ENCODE measurements around the gene SALL2.

The SALL2 gene

DNA sequence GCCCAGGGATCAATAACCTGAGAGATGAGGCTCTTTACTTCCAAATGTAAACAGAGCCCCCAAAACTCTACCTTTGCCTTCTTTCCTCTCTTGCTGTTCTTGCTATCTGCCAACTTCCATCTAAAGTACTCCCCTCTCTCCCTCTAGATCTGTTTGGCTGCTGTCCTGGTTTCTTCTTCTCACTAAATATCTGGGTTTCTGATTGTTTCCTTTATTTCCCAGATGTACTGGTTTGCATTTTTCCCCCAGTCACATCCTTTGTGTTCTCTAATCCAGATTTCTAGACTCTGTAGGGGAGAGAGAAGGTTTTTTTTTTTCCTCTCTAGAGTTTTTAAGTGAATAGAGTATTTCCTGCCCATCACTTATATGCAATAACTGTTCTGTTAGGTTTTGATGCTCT lies 7.1 kb upstream of the SALL2 start:
- peaks cover 26% of the 10 kb centered on the region for H3K27me3 ChIP-seq (ENCODE audit: insufficient read depth, poor library complexity, severe bottlenecking)
- TF ChIP-seq, protein P1, sequence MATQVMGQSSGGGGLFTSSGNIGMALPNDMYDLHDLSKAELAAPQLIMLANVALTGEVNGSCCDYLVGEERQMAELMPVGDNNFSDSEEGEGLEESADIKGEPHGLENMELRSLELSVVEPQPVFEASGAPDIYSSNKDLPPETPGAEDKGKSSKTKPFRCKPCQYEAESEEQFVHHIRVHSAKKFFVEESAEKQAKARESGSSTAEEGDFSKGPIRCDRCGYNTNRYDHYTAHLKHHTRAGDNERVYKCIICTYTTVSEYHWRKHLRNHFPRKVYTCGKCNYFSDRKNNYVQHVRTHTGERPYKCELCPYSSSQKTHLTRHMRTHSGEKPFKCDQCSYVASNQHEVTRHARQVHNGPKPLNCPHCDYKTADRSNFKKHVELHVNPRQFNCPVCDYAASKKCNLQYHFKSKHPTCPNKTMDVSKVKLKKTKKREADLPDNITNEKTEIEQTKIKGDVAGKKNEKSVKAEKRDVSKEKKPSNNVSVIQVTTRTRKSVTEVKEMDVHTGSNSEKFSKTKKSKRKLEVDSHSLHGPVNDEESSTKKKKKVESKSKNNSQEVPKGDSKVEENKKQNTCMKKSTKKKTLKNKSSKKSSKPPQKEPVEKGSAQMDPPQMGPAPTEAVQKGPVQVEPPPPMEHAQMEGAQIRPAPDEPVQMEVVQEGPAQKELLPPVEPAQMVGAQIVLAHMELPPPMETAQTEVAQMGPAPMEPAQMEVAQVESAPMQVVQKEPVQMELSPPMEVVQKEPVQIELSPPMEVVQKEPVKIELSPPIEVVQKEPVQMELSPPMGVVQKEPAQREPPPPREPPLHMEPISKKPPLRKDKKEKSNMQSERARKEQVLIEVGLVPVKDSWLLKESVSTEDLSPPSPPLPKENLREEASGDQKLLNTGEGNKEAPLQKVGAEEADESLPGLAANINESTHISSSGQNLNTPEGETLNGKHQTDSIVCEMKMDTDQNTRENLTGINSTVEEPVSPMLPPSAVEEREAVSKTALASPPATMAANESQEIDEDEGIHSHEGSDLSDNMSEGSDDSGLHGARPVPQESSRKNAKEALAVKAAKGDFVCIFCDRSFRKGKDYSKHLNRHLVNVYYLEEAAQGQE (IDR thresholded peaks at IDR 0.05; ENCODE audit: insufficient replicate concordance, low read depth) = no peak
- TF ChIP-seq SPI1 (IDR thresholded peaks at IDR 0.05; ENCODE audit: borderline replicate concordance, low read depth) (no peak), POLR2AphosphoS5 (IDR thresholded peaks at IDR 0.05; ENCODE audit: low read depth) (no peak), GABPA (IDR thresholded peaks at IDR 0.05; ENCODE audit: low read depth) (no peak)
- TF ChIP-seq, protein P2, sequence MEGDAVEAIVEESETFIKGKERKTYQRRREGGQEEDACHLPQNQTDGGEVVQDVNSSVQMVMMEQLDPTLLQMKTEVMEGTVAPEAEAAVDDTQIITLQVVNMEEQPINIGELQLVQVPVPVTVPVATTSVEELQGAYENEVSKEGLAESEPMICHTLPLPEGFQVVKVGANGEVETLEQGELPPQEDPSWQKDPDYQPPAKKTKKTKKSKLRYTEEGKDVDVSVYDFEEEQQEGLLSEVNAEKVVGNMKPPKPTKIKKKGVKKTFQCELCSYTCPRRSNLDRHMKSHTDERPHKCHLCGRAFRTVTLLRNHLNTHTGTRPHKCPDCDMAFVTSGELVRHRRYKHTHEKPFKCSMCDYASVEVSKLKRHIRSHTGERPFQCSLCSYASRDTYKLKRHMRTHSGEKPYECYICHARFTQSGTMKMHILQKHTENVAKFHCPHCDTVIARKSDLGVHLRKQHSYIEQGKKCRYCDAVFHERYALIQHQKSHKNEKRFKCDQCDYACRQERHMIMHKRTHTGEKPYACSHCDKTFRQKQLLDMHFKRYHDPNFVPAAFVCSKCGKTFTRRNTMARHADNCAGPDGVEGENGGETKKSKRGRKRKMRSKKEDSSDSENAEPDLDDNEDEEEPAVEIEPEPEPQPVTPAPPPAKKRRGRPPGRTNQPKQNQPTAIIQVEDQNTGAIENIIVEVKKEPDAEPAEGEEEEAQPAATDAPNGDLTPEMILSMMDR (IDR thresholded peaks at IDR 0.05; ENCODE audit: insufficient read depth, low read length) = no peak
- no peak overlapping the region for H3K27ac ChIP-seq (replicated peaks)
- no peak overlapping the region for H3K4me3 ChIP-seq (replicated peaks; ENCODE audit: insufficient read depth, low read length)
- no peak for DNase-seq (ENCODE audit: low read depth in 1 of 2, low spot score in 1 of 2)

GRCh38 chr14:21529515-21529914 lies 3.4 kb upstream of the SALL2 start:
- no peak for TF ChIP-seq SPI1 (IDR thresholded peaks at IDR 0.05; ENCODE audit: borderline replicate concordance, low read depth)
- no peak for TF ChIP-seq POLR2AphosphoS5 (IDR thresholded peaks at IDR 0.05; ENCODE audit: low read depth)
- TF ChIP-seq, protein P2 (IDR thresholded peaks at IDR 0.05; ENCODE audit: insufficient read depth, low read length) = no peak
- H3K27ac ChIP-seq (replicated peaks) = no peak overlapping the region

GRCh38 chr14:21528381-21529348 lies 2.5 kb upstream of the SALL2 start:
- H3K27me3 ChIP-seq (ENCODE audit: insufficient read depth, poor library complexity, severe bottlenecking) = peaks cover 7% of the 10 kb centered on the region
- peak in 1 of 2 experiments; percentile 62 for DNase-seq (ENCODE audit: low read depth in 1 of 2, low spot score in 1 of 2)
- H3K27ac ChIP-seq (replicated peaks) = no peak overlapping the region
- TF ChIP-seq POLR2AphosphoS5 (IDR thresholded peaks at IDR 0.05; ENCODE audit: low read depth) = no peak
- no peak overlapping the region for H3K4me3 ChIP-seq (replicated peaks; ENCODE audit: insufficient read depth, low read length)

More at GRCh38 chr14:21529515-21529914, 3.4 kb upstream of the SALL2 start:
- no peak for DNase-seq (ENCODE audit: low read depth in 1 of 2, low spot score in 1 of 2)
- H3K4me3 ChIP-seq (replicated peaks; ENCODE audit: insufficient read depth, low read length) = no peak overlapping the region
- H3K27me3 ChIP-seq (ENCODE audit: insufficient read depth, poor library complexity, severe bottlenecking) = peaks cover 7% of the 10 kb centered on the region

DNA sequence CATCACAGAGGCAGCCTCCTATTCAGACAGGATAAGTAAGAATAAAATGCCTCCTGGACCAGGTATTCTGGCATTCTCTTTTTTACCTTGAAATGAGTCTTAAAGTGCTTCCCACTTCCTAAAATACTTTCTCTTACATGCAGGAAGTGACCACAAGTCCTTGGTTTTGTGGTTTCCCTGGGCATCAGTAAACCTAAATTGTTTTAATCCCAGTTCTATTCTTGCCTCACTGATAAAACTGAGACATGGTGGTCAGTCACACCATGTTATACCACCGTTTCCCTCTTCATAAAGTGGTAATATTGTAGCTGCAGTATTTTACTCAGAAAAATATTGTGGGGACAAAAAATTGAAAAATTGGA lies 1.2 kb upstream of the SALL2 start:
- Histone ChIP-seq H3K27ac (replicated peaks) (no peak overlapping the region), H3K4me3 (replicated peaks; ENCODE audit: insufficient read depth, low read length) (no peak overlapping the region), H3K27me3 (ENCODE audit: insufficient read depth, poor library complexity, severe bottlenecking) (peaks cover 11% of the 10 kb centered on the region)
- no peak for DNase-seq (ENCODE audit: low read depth in 1 of 2, low spot score in 1 of 2)
- peak; percentile 20; the same call in 1 of the 2 replicates for TF ChIP-seq SPI1 (IDR thresholded peaks at IDR 0.05; ENCODE audit: borderline replicate concordance, low read depth)
- TF ChIP-seq, protein P1 (IDR thresholded peaks at IDR 0.05; ENCODE audit: insufficient replicate concordance, low read depth) = no peak

Data from HL-60 (cell line).